Activated naive CD8-positive, alpha-beta T cell (primary cell): ENCODE results near the gene PDCD2.

Experiments
- H3K27ac Mint-ChIP-seq: one replicate; pipeline ENCODE4 v1.8.0; 2021; ENCODE audit warnings: mixed read lengths
- H3K27me3 Mint-ChIP-seq: one replicate; pipeline ENCODE4 v1.8.0; 2021; ENCODE audit warnings: mixed read lengths
- H3K36me3 Mint-ChIP-seq: one replicate; pipeline ENCODE4 v1.8.0; 2021; ENCODE audit warnings: mixed read lengths
- H3K4me1 Mint-ChIP-seq: one replicate; pipeline ENCODE4 v1.8.0; 2021; ENCODE audit warnings: low read depth, mixed read lengths
- H3K4me3 Mint-ChIP-seq: one replicate; pipeline ENCODE4 v1.8.0; 2021; ENCODE audit warnings: mild to moderate bottlenecking, mixed read lengths
- H3K9me3 Mint-ChIP-seq: one replicate; pipeline ENCODE4 v1.8.0; 2021; ENCODE audit warnings: low read depth, mixed read lengths

PDCD2 gene

DNA sequence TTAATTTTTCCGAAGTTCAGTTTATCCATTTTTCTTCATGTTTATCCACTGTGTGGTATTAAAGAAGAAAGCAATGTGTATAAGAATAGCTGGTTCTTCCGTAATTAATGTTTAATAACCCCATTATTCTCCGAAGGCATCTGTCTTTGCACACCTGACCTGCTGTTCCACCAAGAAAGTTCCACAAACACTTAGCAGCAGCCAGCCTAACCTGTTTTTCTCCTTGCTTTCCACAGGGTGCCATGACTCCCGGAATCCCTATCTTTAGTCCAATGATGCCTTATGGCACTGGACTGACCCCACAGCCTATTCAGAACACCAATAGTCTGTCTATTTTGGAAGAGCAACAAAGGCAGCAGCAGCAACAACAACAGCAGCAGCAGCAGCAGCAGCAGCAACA is 22.9 kb downstream of the PDCD2 start:
- no peaks in the 10 kb centered on the region for H3K9me3 Mint-ChIP-seq

DNA sequence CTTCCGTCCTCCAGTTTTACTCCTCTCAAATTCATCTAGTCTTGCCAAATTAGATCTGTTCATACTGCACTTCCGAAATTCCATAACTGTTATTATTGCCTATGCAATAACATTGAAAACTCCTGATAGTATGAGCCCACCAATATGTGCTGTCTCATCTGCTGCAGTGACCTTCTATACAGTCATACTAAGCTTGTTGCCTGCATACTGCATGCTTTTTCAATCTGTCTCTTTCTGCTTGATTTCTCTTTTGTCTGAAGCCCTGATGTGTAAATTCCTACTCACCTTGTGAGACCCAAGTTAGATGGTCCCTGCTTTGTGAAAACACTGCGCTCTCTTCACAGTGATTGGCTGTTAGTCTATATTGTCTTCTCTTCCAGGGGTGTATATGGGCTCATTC is 29.1 kb downstream of the PDCD2 start:
- Mint-ChIP-seq H3K27ac (no peak overlapping the region), H3K36me3 (peaks cover 4% of the 10 kb centered on the region), H3K4me1 (peaks cover 43% of the 10 kb centered on the region), H3K9me3 (no peaks in the 10 kb centered on the region), H3K27me3 (no peaks in the 10 kb centered on the region), H3K4me3 (no peak overlapping the region)

More for the DNA sequence above, 22.9 kb downstream of the PDCD2 start:
- Mint-ChIP-seq H3K4me1 (peaks cover 35% of the 10 kb centered on the region), H3K27ac (no peak overlapping the region), H3K4me3 (no peak overlapping the region), H3K27me3 (no peaks in the 10 kb centered on the region), H3K36me3 (peaks cover 2% of the 10 kb centered on the region)

DNA sequence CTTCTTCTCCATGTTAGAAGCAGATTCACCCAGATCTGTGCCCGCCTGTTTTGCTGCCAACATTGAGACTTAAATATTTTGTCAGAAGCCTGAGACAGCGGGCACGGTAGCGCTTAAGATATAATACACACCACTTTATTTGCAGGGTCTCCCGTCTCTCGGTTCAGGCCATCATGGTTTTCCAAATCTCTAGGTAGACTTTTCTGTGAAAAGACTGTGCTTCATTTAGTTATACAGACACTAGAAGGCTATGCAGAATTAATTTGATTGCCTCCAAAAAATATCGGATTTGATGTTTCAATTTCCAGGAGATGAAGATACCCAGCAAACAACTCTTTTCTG is 29.7 kb downstream of the PDCD2 start:
- peaks cover 4% of the 10 kb centered on the region for H3K36me3 Mint-ChIP-seq
- no peaks in the 10 kb centered on the region for H3K9me3 Mint-ChIP-seq
- no peaks in the 10 kb centered on the region for H3K27me3 Mint-ChIP-seq
- no peak overlapping the region for H3K27ac Mint-ChIP-seq
- H3K4me3 Mint-ChIP-seq: no peak overlapping the region
- H3K4me1 Mint-ChIP-seq: peaks cover 44% of the 10 kb centered on the region

DNA sequence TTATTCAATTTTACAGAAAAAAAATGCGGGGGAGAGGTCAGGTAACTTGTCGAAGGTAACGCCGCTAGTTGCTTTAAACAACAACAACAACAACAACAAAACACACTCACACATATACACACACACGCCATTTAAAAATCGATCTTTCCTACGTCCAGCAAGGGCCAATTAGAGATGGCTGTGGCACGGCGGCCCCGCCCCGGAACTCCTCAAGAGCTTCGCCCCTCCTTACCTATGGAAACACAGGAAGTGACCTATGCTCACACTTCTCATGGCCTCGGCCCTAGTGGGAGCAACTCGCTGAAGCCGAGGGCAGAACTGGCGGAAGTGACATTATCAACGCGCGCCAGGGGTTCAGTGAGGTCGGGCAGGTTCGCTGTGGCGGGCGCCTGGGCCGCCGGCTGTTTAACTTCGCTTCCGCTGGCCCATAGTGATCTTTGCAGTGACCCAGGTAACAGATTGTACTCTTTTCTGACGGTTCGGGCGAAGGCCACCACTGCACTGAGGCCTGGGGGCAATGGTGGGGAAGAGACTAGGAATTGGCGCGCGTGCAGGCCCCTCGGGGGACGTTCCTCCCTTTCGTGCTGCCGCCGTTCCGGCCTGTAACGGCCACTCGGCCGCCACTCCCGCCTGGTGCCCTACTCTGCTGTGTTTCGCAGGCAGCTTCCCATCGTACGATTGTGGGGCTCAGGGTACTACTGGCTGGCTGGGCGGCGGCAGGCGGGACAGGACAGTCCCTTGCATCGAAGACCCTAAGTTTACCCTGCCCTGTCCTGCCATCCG is 30.2 kb downstream of the PDCD2 start, which contains the start of gene TBP:
TBP (plus strand) TSS at position 357 of the 783 bp plus-strand sequence. CDS start 2,661 bp downstream, outside the sequence.
- H3K4me3 Mint-ChIP-seq: no peak within 1 kb of the TSS
- peaks cover 48% of the 10 kb centered on the region for H3K4me1 Mint-ChIP-seq
- no peaks in the 10 kb centered on the region for H3K27me3 Mint-ChIP-seq

DNA sequence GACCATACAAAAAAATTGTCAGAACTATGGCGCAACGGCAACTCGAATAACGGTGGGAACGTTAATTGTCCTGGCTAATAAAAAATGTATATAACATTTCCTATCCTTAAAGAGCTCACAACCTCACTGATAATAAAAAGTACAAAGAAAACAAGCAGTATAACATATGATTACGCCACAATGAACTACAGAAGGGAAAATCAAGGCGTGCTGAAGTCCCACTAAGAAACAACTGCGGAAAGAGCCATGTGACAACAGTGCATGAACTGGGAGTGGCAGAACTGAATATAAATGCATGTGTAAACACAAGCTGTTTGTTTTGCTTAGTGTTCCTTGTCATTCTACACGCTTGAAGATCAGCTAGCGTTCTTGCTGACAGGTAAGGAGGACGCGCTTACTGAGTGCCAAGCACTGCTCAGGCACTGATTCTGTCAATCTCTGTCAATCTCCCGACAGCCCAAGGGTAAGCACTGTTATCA is 30.9 kb downstream of the PDCD2 start:
- Mint-ChIP-seq H3K9me3 (no peaks in the 10 kb centered on the region), H3K4me3 (no peak overlapping the region), H3K36me3 (peaks cover 2% of the 10 kb centered on the region), H3K4me1 (peaks cover 49% of the 10 kb centered on the region), H3K27ac (no peak overlapping the region), H3K27me3 (no peaks in the 10 kb centered on the region)

More for the DNA sequence above, 30.2 kb downstream of the PDCD2 start, which contains the start of gene TBP:
- Mint-ChIP-seq H3K36me3 (peaks cover 4% of the 10 kb centered on the region), H3K9me3 (no peaks in the 10 kb centered on the region), H3K27ac (no peak within 1 kb of the TSS)

DNA sequence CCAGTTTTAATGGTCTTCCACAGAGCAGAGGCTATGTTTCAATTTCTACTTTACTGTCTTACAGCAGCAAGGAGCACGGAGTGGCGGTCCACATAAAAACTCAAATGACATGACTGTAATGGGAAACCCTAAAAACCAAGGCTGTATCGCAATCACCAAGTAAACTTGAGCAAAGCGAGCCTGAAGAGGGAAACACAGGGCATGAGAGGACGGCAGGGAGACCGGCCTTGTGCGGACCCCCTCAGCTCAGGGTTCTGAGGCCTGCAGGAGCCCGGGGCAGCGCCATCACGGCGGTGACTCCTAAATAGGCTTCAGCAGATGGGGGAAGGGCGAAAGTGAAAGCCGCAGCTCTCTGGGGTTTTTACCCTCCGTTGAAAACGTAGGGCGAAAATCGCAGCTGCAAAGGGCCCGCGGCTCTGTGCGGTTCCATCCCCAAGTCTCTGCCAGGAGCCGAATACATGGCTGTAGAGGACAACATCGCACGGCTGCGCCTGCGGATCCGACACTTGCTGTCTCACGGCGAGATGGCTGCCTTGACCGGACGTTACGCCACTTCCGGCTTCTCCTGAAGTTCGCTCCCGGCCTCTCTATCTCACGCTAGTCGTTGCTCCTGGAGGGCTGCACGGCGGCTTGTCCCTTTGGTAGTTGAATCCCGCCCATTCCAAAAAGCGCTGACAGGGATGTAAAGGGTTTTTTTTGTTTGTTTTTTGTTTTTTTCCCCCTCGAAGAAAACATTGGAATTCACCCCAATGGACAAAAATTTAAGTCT is 31.5 kb downstream of the PDCD2 start, which contains the start of gene PSMB1:
PSMB1 (minus strand) TSS at position 543 of the 769 bp plus-strand sequence; CDS start at position 478, 65 bp downstream.
- peaks cover 48% of the 10 kb centered on the region for H3K4me1 Mint-ChIP-seq
- no peak within 1 kb of the TSS for H3K27ac Mint-ChIP-seq
- peaks cover 2% of the 10 kb centered on the region for H3K36me3 Mint-ChIP-seq
- H3K4me3 Mint-ChIP-seq: no peak within 1 kb of the TSS
- H3K27me3 Mint-ChIP-seq: no peaks in the 10 kb centered on the region
- no peaks in the 10 kb centered on the region for H3K9me3 Mint-ChIP-seq

DNA sequence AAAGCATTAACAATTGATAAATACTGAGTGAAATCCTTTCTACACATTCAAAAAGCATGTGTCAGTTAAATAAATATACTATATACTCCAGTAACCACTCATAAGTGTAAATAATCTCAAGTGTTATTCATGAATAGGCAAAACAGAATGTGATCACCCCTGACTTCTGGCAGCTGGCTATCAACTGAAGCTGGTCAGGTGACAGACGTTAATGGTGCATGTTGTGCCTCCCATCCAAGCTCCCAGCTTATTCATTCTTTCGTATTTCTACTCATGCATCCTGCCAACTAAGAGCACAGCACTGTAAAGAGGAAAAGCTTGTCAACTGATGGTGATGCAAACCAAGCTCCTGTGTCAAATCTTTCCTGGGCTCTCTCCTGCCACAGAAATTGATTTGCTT is 39.0 kb downstream of the PDCD2 start:
- Mint-ChIP-seq H3K27me3 (no peaks in the 10 kb centered on the region), H3K36me3 (no peaks in the 10 kb centered on the region), H3K4me3 (no peak overlapping the region), H3K4me1 (peaks cover 54% of the 10 kb centered on the region), H3K9me3 (no peaks in the 10 kb centered on the region), H3K27ac (no peak overlapping the region)

DNA sequence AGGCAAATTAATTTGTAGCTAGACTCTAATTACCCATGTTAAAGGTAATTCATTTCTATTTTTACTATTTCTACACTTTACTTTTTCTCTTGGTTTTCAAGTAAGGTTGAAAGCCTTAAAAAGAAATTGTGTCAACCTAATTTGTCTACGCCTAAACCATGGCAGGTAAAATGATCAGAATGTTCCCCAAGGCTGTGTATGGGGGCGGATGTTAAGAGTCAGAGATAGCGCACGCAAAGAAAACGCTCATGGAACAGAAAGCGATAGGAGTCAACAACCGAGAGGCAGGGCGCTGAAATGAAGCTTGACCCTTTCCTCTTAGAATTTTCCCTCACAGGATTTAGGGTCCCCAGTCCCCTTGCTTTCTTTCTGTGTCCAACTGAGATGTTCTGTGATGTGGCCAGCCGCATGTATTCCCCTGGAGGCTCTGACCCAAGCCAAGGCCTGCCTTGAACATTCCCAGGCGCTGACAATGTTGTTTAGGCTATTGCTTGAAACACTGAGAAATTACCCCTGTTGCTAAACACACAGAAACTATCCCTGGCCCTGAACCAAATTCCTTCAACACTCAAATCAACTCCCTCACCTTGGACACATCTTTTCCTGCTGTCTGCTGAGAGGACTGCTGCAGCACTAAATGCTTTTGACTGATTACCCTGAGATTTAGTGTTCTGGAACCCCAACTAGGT is 42.3 kb downstream of the PDCD2 start:
- Mint-ChIP-seq H3K4me1 (peaks cover 29% of the 10 kb centered on the region), H3K27me3 (no peaks in the 10 kb centered on the region), H3K36me3 (peaks cover 6% of the 10 kb centered on the region), H3K4me3 (no peak overlapping the region), H3K27ac (peak overlapping the region; percentile 70), H3K9me3 (no peaks in the 10 kb centered on the region)

DNA sequence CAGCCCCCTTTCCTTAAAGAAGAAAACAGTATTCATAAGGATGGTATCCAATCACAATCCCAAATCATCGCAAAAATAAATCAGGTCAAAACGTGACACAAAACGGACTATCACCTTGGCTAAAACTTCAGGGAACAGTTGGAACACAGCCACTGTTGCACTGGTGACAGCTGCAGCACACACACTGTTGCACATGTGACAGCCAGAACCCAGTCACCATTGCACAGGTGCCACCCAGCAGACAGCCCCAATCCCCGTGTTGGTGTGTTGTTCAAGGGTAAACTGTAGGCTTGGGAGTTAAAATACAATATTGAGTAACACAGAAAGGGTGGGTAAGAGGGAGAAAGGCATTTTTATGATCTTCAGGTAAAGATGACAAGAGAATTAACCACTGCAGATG is 47.1 kb downstream of the PDCD2 start:
- H3K4me1 Mint-ChIP-seq: peaks cover 15% of the 10 kb centered on the region
- no peak overlapping the region for H3K4me3 Mint-ChIP-seq
- H3K36me3 Mint-ChIP-seq: peaks cover 10% of the 10 kb centered on the region
- no peak overlapping the region for H3K27ac Mint-ChIP-seq
- H3K9me3 Mint-ChIP-seq: no peaks in the 10 kb centered on the region
- H3K27me3 Mint-ChIP-seq: no peaks in the 10 kb centered on the region

DNA sequence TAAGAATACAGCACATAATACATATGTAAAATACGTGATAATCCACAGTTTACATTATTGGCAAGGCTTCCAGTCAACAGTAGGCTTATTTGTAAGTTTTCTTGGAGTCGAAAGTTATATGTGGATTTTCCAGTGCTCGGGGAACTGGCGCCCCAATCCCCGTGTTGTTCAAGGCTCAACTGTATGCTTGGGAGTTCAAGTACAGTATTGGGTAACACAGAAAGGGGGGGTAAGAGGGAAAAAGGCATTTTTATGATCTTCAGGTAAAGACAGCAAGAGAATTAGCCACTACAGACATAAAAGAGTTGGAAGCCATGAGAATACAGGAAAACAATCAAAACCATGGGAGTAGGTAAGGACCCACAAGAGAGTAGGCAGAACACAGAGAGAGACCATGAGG is 47.8 kb downstream of the PDCD2 start:
- Mint-ChIP-seq H3K9me3 (no peaks in the 10 kb centered on the region), H3K27ac (no peak overlapping the region), H3K4me3 (no peak overlapping the region), H3K36me3 (peaks cover 10% of the 10 kb centered on the region), H3K4me1 (peaks cover 13% of the 10 kb centered on the region), H3K27me3 (no peaks in the 10 kb centered on the region)

DNA sequence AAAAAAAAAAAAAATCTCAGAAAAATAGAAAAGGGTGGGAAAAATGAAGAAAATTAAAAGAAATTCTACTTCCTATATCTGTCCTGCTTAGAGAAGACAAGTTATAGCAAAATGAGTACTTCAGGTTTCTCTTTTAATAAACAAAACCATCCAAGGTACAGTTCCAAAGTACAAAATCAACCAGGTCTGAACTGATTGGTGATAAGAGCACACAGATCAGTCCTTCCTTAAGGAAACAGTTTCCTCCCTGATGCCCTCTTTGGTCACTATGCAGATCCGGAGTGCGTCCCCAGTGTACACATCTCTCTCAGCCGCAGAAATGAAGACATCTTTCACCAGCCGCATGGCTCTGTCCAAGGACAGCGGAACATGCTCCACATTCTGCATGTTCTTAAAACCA is 49.4 kb downstream of the PDCD2 start:
- Mint-ChIP-seq H3K4me3 (no peak overlapping the region), H3K4me1 (peaks cover 3% of the 10 kb centered on the region), H3K9me3 (no peaks in the 10 kb centered on the region), H3K36me3 (peaks cover 10% of the 10 kb centered on the region), H3K27ac (no peak overlapping the region), H3K27me3 (no peaks in the 10 kb centered on the region)

DNA sequence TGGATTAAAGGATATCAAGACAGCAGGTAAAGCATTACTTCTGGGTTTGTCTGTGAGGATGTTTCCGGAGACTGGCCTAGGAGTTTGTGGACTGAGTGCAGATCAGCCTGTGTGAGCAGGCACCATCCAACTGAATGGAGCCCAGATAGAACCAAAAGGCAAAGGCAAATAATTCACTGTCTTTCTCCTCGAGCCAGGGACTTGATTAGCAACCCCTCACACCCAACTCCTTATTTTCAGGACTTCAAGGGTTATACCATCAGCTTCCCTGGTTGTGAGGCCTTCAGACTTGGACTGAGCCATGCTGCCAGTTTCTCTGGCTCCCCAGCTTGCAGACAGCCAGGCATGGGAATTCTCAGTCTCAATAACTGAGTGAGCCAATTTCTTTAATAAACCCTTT is 50.6 kb downstream of the PDCD2 start:
- H3K4me3 Mint-ChIP-seq: no peak overlapping the region
- H3K27me3 Mint-ChIP-seq: no peaks in the 10 kb centered on the region
- no peak overlapping the region for H3K27ac Mint-ChIP-seq
- no peaks in the 10 kb centered on the region for H3K4me1 Mint-ChIP-seq
- H3K36me3 Mint-ChIP-seq: peaks cover 9% of the 10 kb centered on the region
- H3K9me3 Mint-ChIP-seq: no peaks in the 10 kb centered on the region

DNA sequence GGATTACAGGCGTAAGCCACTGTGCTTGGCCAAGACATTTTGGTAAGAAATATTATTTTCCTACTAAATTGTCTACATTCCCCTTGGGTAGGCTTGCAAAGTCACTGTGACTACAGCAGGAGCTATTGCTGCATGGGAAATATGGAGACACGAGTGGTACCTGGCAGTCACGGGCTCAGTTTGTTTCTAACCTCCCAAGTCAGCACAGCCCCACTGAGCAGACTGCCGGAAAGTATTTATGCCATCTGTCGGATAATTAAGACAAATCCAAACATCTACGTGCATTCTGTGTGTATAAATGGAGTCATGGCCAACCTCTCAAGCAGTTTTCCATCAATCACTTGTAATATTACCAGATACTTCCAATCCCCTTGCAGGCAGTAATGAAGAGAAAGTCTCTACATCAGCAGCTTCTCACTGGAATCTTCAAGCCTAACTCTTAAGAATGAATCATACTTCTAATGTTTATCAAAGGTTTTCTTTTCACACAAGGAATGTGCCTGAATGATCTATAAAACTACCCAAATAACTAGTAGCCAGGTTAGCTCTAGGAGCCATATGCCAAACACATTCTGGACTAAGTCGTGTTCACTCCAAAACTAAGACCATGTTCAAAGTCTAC is 51.5 kb downstream of the PDCD2 start:
- no peaks in the 10 kb centered on the region for H3K4me1 Mint-ChIP-seq
- H3K27ac Mint-ChIP-seq: peak overlapping the region; percentile 5
- peaks cover 10% of the 10 kb centered on the region for H3K36me3 Mint-ChIP-seq
- no peak overlapping the region for H3K4me3 Mint-ChIP-seq
- H3K27me3 Mint-ChIP-seq: no peaks in the 10 kb centered on the region
- H3K9me3 Mint-ChIP-seq: no peaks in the 10 kb centered on the region

DNA sequence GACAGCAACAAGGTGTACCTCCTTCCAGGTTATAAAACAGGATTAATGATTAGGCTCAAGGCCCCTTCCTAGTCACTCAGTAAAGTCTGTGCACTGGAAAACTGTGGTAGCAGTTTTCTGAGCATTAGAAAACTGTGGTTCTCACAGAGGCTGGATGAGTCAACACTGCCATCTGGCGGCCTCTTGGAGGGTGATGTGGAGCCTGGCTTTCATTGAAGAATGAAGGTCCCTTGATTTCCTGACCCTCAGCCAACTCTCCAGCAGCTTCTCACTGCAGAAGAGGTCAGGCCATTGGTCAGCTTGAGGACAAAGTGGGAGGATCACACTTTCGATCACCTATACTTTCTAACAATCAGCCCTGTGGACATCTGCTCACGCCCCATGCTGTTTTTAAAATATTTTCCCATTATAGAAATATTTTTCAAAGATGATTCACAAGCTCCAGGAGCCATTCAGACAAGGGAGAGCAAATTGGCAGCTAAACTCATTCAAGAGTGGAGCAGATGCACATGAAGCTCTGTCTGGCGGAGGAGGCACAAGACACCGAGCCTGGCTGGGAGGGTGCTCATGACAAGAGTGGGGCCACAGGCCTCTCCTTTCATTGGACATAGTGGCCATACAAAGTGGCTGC is 54.5 kb downstream of the PDCD2 start:
- H3K9me3 Mint-ChIP-seq: no peaks in the 10 kb centered on the region
- H3K27ac Mint-ChIP-seq: no peak overlapping the region
- no peak overlapping the region for H3K4me3 Mint-ChIP-seq
- no peaks in the 10 kb centered on the region for H3K4me1 Mint-ChIP-seq
- no peaks in the 10 kb centered on the region for H3K27me3 Mint-ChIP-seq
- peaks cover 3% of the 10 kb centered on the region for H3K36me3 Mint-ChIP-seq
